Thyroid gland (tissue), 4 donors: ENCODE results near the gene DNAJC17.

Source experiments
- CTCF ChIP-seq, 6 experiments: fragments of 200-600 bp in 3 of 6; fragments of 450-650 bp in 3 of 6; sonication (generic) in 3 of 6; IDR thresholded peaks; one replicate each; pipeline ENCODE4 v1.5.1; 2016 to 2019; ENCODE audit warnings: antibody characterized with exemption in 6 of 6, mild to moderate bottlenecking in 2 of 6, inconsistent platforms in 1 of 6, moderate library complexity in 1 of 6
- POLR2A ChIP-seq, 2 donors: fragments of 450-650 bp; IDR thresholded peaks; one replicate each; pipeline ENCODE4 v1.6.1; 2017; ENCODE audit warnings: antibody characterized with exemption in 2 of 2, mild to moderate bottlenecking in 2 of 2, moderate library complexity in 1 of 2

DNA sequence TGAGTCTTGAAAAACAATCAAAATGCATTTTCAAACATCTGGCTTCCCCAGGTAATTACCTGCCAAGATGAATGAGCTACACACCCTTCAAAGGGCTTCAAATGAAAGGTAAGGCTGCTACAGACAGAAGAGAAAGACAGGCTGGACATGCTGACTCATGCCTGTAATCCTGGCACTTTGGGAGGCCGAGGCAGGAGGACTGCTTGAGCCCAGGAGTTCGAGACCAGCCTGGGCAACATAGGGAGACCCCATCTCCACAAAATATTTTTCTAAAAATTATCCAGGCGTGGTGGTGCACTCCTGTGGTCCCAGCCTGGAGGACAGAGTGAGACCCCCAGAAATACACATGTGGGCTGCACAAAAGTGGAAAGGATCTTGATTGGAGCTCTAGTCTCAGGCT, 14.9 kb downstream of the DNAJC17 start:
- TF ChIP-seq POLR2A (IDR thresholded peaks at IDR 0.05) (no peak), CTCF (IDR thresholded peaks at IDR 0.05) (no peak)
